ENCODE data around the gene SGCA. TPM values are rescaled to one million over a fixed set of nuclear protein-coding genes. Genes with fewer than 3 reads are reported as not detected.

Gene SGCA
- total RNA-seq, 2 donors from 2014 or later: 0.51 to 2.6 TPM

GRCh38 chr17:50152736-50153135, 13.1 kb upstream of the SGCA start:
- peak overlapping the region; percentile 76 for H3K4me3 ChIP-seq (ENCODE audit: low read length)
- Mint-ChIP-seq H3K9me3 (no peaks in the 10 kb centered on the region), H3K4me1 (peaks cover 11% of the 10 kb centered on the region), H3K4me3 (no peak overlapping the region), H3K27me3 (ENCODE audit: insufficient read depth) (peaks cover 5% of the 10 kb centered on the region), H3K36me3 (ENCODE audit: low read depth) (no peaks in the 10 kb centered on the region), H3K27ac (no peak overlapping the region)
- H3K36me3 ChIP-seq (ENCODE audit: control insufficient read depth, insufficient read depth, low read length): no peaks in the 10 kb centered on the region
- no peaks in the 10 kb centered on the region for H3K9me3 ChIP-seq (ENCODE audit: control insufficient read depth, low read length)
- no peak for DNase-seq
- no peaks in the 10 kb centered on the region for H3K27me3 ChIP-seq (ENCODE audit: control insufficient read depth, insufficient read depth, low read length, poor library complexity, severe bottlenecking)
- no peak overlapping the region for H3K9ac ChIP-seq (ENCODE audit: extremely low read depth, low read length, poor library complexity, severe bottlenecking)
- peaks cover 13% of the 10 kb centered on the region for H3K4me1 ChIP-seq (ENCODE audit: control insufficient read depth, insufficient read depth, low read length)
- no peak for TF ChIP-seq CTCF (conservative IDR thresholded peaks at IDR 0.05)
- WGBS, 2 experiments (ENCODE audit: insufficient coverage in 1 of 2, insufficient read length in 1 of 2): 85 to 100% methylated on average over 1 to 6 of the region's 7 CpGs
- no peak overlapping the region for H3K27ac ChIP-seq (ENCODE audit: low read depth, low read length)

- Histone ChIP-seq H3K9ac (ENCODE audit: extremely low read depth, low read length, poor library complexity, severe bottlenecking) (no peak overlapping the region), H3K27me3 (ENCODE audit: control insufficient read depth, insufficient read depth, low read length, poor library complexity, severe bottlenecking) (no peaks in the 10 kb centered on the region), H3K4me1 (ENCODE audit: control insufficient read depth, insufficient read depth, low read length) (peaks cover 8% of the 10 kb centered on the region), H3K9me3 (ENCODE audit: control insufficient read depth, low read length) (no peaks in the 10 kb centered on the region), H3K4me3 (ENCODE audit: low read length) (no peak overlapping the region), H3K27ac (ENCODE audit: low read depth, low read length) (no peak overlapping the region), H3K36me3 (ENCODE audit: control insufficient read depth, insufficient read depth, low read length) (no peaks in the 10 kb centered on the region)
- DNase-seq: no peak
- H3K36me3 Mint-ChIP-seq (ENCODE audit: low read depth): no peaks in the 10 kb centered on the region
- H3K9me3 Mint-ChIP-seq: no peaks in the 10 kb centered on the region
- H3K27me3 Mint-ChIP-seq (ENCODE audit: insufficient read depth): peaks cover 5% of the 10 kb centered on the region
- no peak overlapping the region for H3K4me3 Mint-ChIP-seq
- peaks cover 5% of the 10 kb centered on the region for H3K4me1 Mint-ChIP-seq
- H3K27ac Mint-ChIP-seq: no peak overlapping the region
- TF ChIP-seq CTCF (conservative IDR thresholded peaks at IDR 0.05): no peak
- WGBS, 2 experiments (ENCODE audit: insufficient coverage in 1 of 2, insufficient read length in 1 of 2): 91 to 96% methylated on average over 11 to 15 of the region's 16 CpGs
Measured at GRCh38 chr17:50153650-50154575, 11.9 kb upstream of the SGCA start.

- H3K27ac Mint-ChIP-seq: no peak overlapping the region
Measured at GRCh38 chr17:50154604-50155003, 11.2 kb upstream of the SGCA start.

More at GRCh38 chr17:50154604-50155003, 11.2 kb upstream of the SGCA start:
- H3K4me3 Mint-ChIP-seq: no peak overlapping the region
- no peak for TF ChIP-seq CTCF (conservative IDR thresholded peaks at IDR 0.05)
- no peaks in the 10 kb centered on the region for H3K36me3 Mint-ChIP-seq (ENCODE audit: low read depth)
- H3K4me3 ChIP-seq (ENCODE audit: low read length): no peak overlapping the region
- 100% methylated on average over 1 of the region's 1 CpG; no CpG with 5 or more reads in 1 of the 2 experiments for WGBS, 2 experiments (ENCODE audit: insufficient coverage in 1 of 2, insufficient read length in 1 of 2)
- DNase-seq: no peak
- no peaks in the 10 kb centered on the region for H3K9me3 Mint-ChIP-seq
- H3K27me3 Mint-ChIP-seq (ENCODE audit: insufficient read depth): peaks cover 8% of the 10 kb centered on the region
- no peak overlapping the region for H3K27ac ChIP-seq (ENCODE audit: low read depth, low read length)
- H3K9me3 ChIP-seq (ENCODE audit: control insufficient read depth, low read length): no peaks in the 10 kb centered on the region
- peaks cover 5% of the 10 kb centered on the region for H3K4me1 Mint-ChIP-seq
- no peaks in the 10 kb centered on the region for H3K36me3 ChIP-seq (ENCODE audit: control insufficient read depth, insufficient read depth, low read length)
- H3K4me1 ChIP-seq (ENCODE audit: control insufficient read depth, insufficient read depth, low read length): peaks cover 8% of the 10 kb centered on the region
- no peak overlapping the region for H3K9ac ChIP-seq (ENCODE audit: extremely low read depth, low read length, poor library complexity, severe bottlenecking)
- no peaks in the 10 kb centered on the region for H3K27me3 ChIP-seq (ENCODE audit: control insufficient read depth, insufficient read depth, low read length, poor library complexity, severe bottlenecking)

All from endodermal cell (in vitro differentiated cells).